WTC11 (cell line): ENCODE results near the gene KDM4C.

Experiments
- TF ChIP-seq, protein P1 (sequence below): sonication (generic); formaldehyde crosslinking; conservative IDR thresholded peaks from 2 replicates; pipeline ENCODE4 v1.8.1; 2023; ENCODE audit warnings: mild to moderate bottlenecking, low read depth, missing genetic modification reagents, moderate library complexity
- TF ChIP-seq, protein P2 (sequence below): sonication (generic); formaldehyde crosslinking; IDR thresholded peaks from 2 replicates; pipeline ENCODE4 v1.8.0; 2023; ENCODE audit warnings: mild to moderate bottlenecking, missing genetic modification reagents

DNA sequence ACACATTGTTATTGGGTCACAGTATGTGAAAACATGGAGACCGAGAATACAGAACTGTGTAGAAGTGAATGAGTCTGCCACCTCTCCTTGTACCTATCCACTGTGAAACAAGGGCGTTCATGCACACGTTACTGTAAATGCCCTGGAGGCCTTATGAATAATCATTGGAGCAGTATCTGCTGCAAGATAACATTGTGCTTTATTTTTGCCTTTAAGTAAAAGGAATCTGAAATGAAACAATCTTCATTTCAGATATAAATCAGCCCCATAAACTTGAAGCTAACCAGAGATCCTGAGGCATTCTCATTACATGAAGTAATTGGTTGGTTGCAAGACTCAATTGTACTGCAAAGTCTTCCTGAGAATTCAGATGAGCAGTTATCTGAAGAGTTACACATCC lies 419.6 kb downstream of the KDM4C start:
- TF ChIP-seq, protein P1, sequence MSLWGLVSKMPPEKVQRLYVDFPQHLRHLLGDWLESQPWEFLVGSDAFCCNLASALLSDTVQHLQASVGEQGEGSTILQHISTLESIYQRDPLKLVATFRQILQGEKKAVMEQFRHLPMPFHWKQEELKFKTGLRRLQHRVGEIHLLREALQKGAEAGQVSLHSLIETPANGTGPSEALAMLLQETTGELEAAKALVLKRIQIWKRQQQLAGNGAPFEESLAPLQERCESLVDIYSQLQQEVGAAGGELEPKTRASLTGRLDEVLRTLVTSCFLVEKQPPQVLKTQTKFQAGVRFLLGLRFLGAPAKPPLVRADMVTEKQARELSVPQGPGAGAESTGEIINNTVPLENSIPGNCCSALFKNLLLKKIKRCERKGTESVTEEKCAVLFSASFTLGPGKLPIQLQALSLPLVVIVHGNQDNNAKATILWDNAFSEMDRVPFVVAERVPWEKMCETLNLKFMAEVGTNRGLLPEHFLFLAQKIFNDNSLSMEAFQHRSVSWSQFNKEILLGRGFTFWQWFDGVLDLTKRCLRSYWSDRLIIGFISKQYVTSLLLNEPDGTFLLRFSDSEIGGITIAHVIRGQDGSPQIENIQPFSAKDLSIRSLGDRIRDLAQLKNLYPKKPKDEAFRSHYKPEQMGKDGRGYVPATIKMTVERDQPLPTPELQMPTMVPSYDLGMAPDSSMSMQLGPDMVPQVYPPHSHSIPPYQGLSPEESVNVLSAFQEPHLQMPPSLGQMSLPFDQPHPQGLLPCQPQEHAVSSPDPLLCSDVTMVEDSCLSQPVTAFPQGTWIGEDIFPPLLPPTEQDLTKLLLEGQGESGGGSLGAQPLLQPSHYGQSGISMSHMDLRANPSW (CRISPR knock-in tag): no peak
- TF ChIP-seq, protein P2, sequence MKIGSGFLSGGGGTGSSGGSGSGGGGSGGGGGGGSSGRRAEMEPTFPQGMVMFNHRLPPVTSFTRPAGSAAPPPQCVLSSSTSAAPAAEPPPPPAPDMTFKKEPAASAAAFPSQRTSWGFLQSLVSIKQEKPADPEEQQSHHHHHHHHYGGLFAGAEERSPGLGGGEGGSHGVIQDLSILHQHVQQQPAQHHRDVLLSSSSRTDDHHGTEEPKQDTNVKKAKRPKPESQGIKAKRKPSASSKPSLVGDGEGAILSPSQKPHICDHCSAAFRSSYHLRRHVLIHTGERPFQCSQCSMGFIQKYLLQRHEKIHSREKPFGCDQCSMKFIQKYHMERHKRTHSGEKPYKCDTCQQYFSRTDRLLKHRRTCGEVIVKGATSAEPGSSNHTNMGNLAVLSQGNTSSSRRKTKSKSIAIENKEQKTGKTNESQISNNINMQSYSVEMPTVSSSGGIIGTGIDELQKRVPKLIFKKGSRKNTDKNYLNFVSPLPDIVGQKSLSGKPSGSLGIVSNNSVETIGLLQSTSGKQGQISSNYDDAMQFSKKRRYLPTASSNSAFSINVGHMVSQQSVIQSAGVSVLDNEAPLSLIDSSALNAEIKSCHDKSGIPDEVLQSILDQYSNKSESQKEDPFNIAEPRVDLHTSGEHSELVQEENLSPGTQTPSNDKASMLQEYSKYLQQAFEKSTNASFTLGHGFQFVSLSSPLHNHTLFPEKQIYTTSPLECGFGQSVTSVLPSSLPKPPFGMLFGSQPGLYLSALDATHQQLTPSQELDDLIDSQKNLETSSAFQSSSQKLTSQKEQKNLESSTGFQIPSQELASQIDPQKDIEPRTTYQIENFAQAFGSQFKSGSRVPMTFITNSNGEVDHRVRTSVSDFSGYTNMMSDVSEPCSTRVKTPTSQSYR (CRISPR knock-in tag): no peak
